Smooth muscle cell (in vitro differentiated cells): Measurements from ENCODE around the gene HOXC10. TPM values are rescaled to one million over a fixed set of nuclear protein-coding genes. Genes with fewer than 3 reads are reported as not detected.

Source experiments
- DNase-seq: peaks from one replicate; lab custom pipeline; 2025; ENCODE audit not compliant: unreplicated experiment; lab: John Stamatoyannopoulos, UW
- H2AFZ ChIP-seq: fragments of 200-600 bp; sonication (generic); 2 replicates; pipeline ENCODE4 v1.6.0; 2016; ENCODE audit warnings: antibody characterized with exemption, low read depth, mild to moderate bottlenecking
- H3F3A ChIP-seq: fragments of 200-600 bp; sonication (generic); 2 replicates; pipeline ENCODE4 v1.6.0; 2017; ENCODE audit warnings: antibody characterized with exemption, low read depth
- H3K27ac ChIP-seq: fragments of 200-600 bp; sonication (generic); 2 replicates; pipeline ENCODE4 v1.5.1; 2016; ENCODE audit warnings: low read depth, mild to moderate bottlenecking
- H3K27me3 ChIP-seq: fragments of 200-600 bp; sonication (generic); 2 replicates; pipeline ENCODE4 v1.6.1; 2016; ENCODE audit warnings: low read depth, mild to moderate bottlenecking
- H3K36me3 ChIP-seq: fragments of 200-600 bp; sonication (generic); 2 replicates; pipeline ENCODE4 v1.5.1; 2016; ENCODE audit warnings: low read depth
- H3K4me1 ChIP-seq: fragments of 200-600 bp; sonication (generic); 2 replicates; pipeline ENCODE4 v1.5.1; 2016; ENCODE audit warnings: low read depth
- H3K4me2 ChIP-seq: fragments of 200-600 bp; sonication (generic); 2 replicates; pipeline ENCODE4 v1.6.0; 2016; ENCODE audit warnings: mild to moderate bottlenecking
- H3K4me3 ChIP-seq: fragments of 200-600 bp; sonication (generic); 2 replicates; pipeline ENCODE4 v1.5.1; 2016; ENCODE audit warnings: mild to moderate bottlenecking
- H3K79me2 ChIP-seq: fragments of 200-600 bp; sonication (generic); 2 replicates; pipeline ENCODE4 v1.6.0; 2016; ENCODE audit warnings: low read depth, mild to moderate bottlenecking
- H3K9ac ChIP-seq: fragments of 200-600 bp; sonication (generic); 2 replicates; pipeline ENCODE4 v1.6.0; 2016; ENCODE audit warnings: low read depth
- H3K9me3 ChIP-seq: fragments of 200-600 bp; sonication (generic); replicated peaks from 2 replicates; pipeline ENCODE4 v1.5.1; 2016; ENCODE audit warnings: low read depth
- H4K20me1 ChIP-seq: fragments of 200-600 bp; sonication (generic); 2 replicates; pipeline ENCODE4 v1.6.0; 2016; ENCODE audit warnings: low read depth
- CTCF ChIP-seq: fragments of 200-600 bp; sonication (generic); IDR thresholded peaks from 2 replicates; pipeline ENCODE4 v1.5.1; 2017; ENCODE audit warnings: borderline replicate concordance, mild to moderate bottlenecking, antibody characterized with exemption; ENCODE audit not compliant: insufficient read depth, poor library complexity, severe bottlenecking
- WGBS: methylation state at CpG from one replicate; pipeline ENCODE4 v1.1.7; 2016; ENCODE audit warnings: low lambda C conversion rate; 5-methylcytosine and 5-hydroxymethylcytosine counted together
- polyA plus RNA-seq: library from polyadenylated mRNA; unstranded; fragments of >200 nt; fragmentation: Nextera tagmentation; extraction: Ambion mirVana; gene quantifications from 2 replicates; pipeline ENCODE4 v1.2.1, GENCODE V29; 2016
- total RNA-seq: library from RNA; depleted of rRNA; stranded (reverse); fragments of >200 nt; gene quantifications from 2 replicates; pipeline ENCODE4 v1.2.3, GENCODE V29; 2014

Gene HOXC10
- total and polyA plus RNA-seq, 2 experiments from 2014 or later, result 0.66 TPM; not detected in 1

GRCh38 chr12:53996240-53997203, 11.6 kb downstream of the HOXC10 start:
- TF ChIP-seq CTCF, result no peak
- H3K4me2 ChIP-seq, result peak overlapping the region; percentile 89
- no peaks in the 10 kb centered on the region for H4K20me1 ChIP-seq
- H3K36me3 ChIP-seq, result no peaks in the 10 kb centered on the region
- H3K4me3 ChIP-seq, result peak overlapping the region; percentile 49
- H3K27me3 ChIP-seq, result peaks cover 100% of the 10 kb centered on the region
- 35% methylated on average over 29 of the region's 29 CpGs for WGBS
- no peaks in the 10 kb centered on the region for H3F3A ChIP-seq
- no peak for DNase-seq
- peak overlapping the region; percentile 21 for H3K27ac ChIP-seq
- peaks cover 7% of the 10 kb centered on the region for H3K4me1 ChIP-seq
- peak overlapping the region; percentile 84 for H2AFZ ChIP-seq
- no peaks in the 10 kb centered on the region for H3K79me2 ChIP-seq
- peak overlapping the region; percentile 63 for H3K9ac ChIP-seq
- H3K9me3 ChIP-seq, result no peaks in the 10 kb centered on the region

DNA sequence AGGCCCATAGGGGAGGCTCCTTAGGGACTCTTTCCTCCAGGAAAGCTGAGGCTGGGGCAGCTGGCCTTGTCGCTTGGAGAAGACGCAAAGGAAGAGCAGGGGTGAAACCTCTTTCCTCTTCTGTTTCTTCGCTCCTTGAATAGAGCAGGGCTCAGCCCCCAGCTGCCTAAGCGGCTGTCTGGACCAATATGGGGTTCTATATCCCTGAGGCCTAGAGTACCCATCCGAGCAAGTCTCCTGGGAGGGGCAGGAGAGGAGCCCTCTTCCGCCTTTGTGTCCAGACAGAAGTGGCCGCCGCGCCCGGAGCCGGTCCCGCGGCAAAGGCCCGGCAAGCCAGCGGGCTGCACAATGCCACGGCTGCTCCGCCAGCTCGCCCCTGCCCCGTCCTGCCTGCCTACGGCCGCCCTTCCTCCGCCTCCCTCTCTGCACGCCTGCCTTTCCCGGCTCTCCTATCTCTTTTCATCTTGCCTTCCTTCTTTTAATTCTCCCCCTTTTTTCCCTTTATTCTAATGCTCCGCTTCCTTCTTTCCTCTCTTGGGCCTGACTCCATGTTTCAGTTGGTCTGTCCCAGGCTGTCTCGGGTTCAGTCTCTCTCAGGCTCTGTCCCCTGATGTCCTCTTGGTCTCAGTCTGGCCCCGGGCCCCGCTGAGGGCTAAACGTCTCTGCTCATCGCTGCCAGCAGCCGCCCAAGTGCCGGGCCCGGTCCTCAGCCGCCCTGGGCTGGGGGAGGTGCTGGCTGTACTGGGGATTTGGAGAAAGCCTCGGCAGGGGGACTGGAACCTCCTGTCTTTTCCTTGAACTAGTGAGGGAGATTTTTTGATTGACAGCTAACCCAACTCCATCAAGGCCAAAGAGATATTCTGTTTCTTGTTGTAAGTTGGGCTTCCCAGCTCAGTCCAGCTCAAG, 12.5 kb downstream of the HOXC10 start:
- Histone ChIP-seq H3K27me3 (peaks cover 100% of the 10 kb centered on the region), H3K4me1 (peaks cover 7% of the 10 kb centered on the region), H3K4me2 (peak overlapping the region; percentile 29), H3F3A (no peaks in the 10 kb centered on the region), H3K4me3 (no peak overlapping the region), H3K9me3 (no peaks in the 10 kb centered on the region), H3K79me2 (no peaks in the 10 kb centered on the region), H4K20me1 (no peaks in the 10 kb centered on the region), H3K27ac (no peak overlapping the region), H3K36me3 (no peaks in the 10 kb centered on the region), H2AFZ (no peak overlapping the region), H3K9ac (no peak overlapping the region)
- no peak for TF ChIP-seq CTCF
- DNase-seq, result no peak
- WGBS, result 15% methylated on average over 35 of the region's 35 CpGs

- Histone ChIP-seq H3K79me2 (no peaks in the 10 kb centered on the region), H3K4me2 (no peak overlapping the region), H3K27me3 (peaks cover 100% of the 10 kb centered on the region)
These were observed 13.4 kb downstream of the HOXC10 start for GRCh38 chr12:53998110-53998899.

More at GRCh38 chr12:53998110-53998899, 13.4 kb downstream of the HOXC10 start:
- Histone ChIP-seq H3F3A (no peaks in the 10 kb centered on the region), H3K9ac (no peak overlapping the region), H3K4me1 (peaks cover 7% of the 10 kb centered on the region), H3K36me3 (no peaks in the 10 kb centered on the region), H3K9me3 (no peaks in the 10 kb centered on the region), H3K4me3 (no peak overlapping the region), H3K27ac (no peak overlapping the region), H2AFZ (no peak overlapping the region), H4K20me1 (no peaks in the 10 kb centered on the region)
- TF ChIP-seq CTCF, result no peak
- DNase-seq, result no peak
- 30% methylated on average over 9 of the region's 11 CpGs for WGBS
